OCI-LY7 (cell line): ENCODE data around the gene TXNDC15. TPM values are rescaled to one million over a fixed set of nuclear protein-coding genes. Genes with fewer than 3 reads are reported as not detected.

Source experiments
- BruUV-seq: library from RNA; stranded (reverse); fragments of 400-500 nt; replicated peaks from 2 replicates; lab custom pipeline; 2021; lab: Mats Ljungman, UMichigan
- CTCF ChIA-PET: fragments of 300-600 bp; sonication (Branson Sonifier 250); formaldehyde crosslinking; loops from one replicate; lab custom pipeline; 2022; ENCODE audit warnings: antibody characterized with exemption; ENCODE audit not compliant: unreplicated experiment; lab: Charles Lee
- POLR2A ChIA-PET: fragments of 300-600 bp; sonication (Branson Sonifier 250); formaldehyde crosslinking; loops from one replicate; lab custom pipeline; 2022; ENCODE audit warnings: antibody characterized with exemption; lab: Charles Lee
- DNase-seq: peaks from one replicate; pipeline ENCODE4 v3.0.0-alpha.2; 2015; ENCODE audit warnings: low spot score
- H2AFZ ChIP-seq: fragments of 200-600 bp; sonication (generic), shearing (Covaris generic); 2 replicates; pipeline ENCODE4 v1.6.1; 2014; ENCODE audit warnings: mild to moderate bottlenecking, antibody characterized with exemption, low read length, moderate library complexity
- H3K27ac ChIP-seq: fragments of 200-600 bp; sonication (generic); 2 replicates; pipeline ENCODE4 v1.5.1; 2014; ENCODE audit warnings: mixed run types, low read depth, mild to moderate bottlenecking, moderate library complexity, low read length, inconsistent platforms; ENCODE audit not compliant: poor library complexity, severe bottlenecking
- H3K36me3 ChIP-seq: fragments of 200-600 bp; sonication (generic); 2 replicates; pipeline ENCODE4 v1.6.1; 2014; ENCODE audit warnings: mild to moderate bottlenecking, antibody characterized with exemption, low read length, moderate library complexity, mixed read lengths; ENCODE audit not compliant: insufficient read depth
- H3K4me1 ChIP-seq: fragments of 200-600 bp; sonication (generic); 2 replicates; pipeline ENCODE4 v1.5.1; 2014; ENCODE audit warnings: mild to moderate bottlenecking, low read length; ENCODE audit not compliant: insufficient read depth, poor library complexity, severe bottlenecking
- H3K4me2 ChIP-seq: fragments of 200-600 bp; sonication (generic); 2 replicates; pipeline ENCODE4 v1.6.1; 2014; ENCODE audit warnings: mild to moderate bottlenecking, low read length
- H3K4me3 ChIP-seq: fragments of 200-600 bp; sonication (generic); 2 replicates; pipeline ENCODE4 v1.5.1; 2014; ENCODE audit warnings: mild to moderate bottlenecking, low read depth, low read length; ENCODE audit not compliant: poor library complexity, severe bottlenecking
- H3K79me2 ChIP-seq: fragments of 200-600 bp; sonication (generic); 2 replicates; pipeline ENCODE4 v1.6.1; 2016; ENCODE audit warnings: low read depth, mild to moderate bottlenecking, low read length, moderate library complexity, mixed read lengths; ENCODE audit not compliant: insufficient read depth
- H3K9me2 ChIP-seq: fragments of 200-600 bp; sonication (generic); 2 replicates; pipeline ENCODE4 v1.6.1; 2016; ENCODE audit warnings: mild to moderate bottlenecking, low read length, mixed read lengths; ENCODE audit not compliant: insufficient read depth
- H3K9me3 ChIP-seq: fragments of 200-600 bp; sonication (generic); 2 replicates; pipeline ENCODE4 v1.6.1; 2014; ENCODE audit warnings: mild to moderate bottlenecking, mixed run types, low read length, mixed read lengths
- H4K20me1 ChIP-seq: fragments of 200-600 bp; sonication (generic); 2 replicates; pipeline ENCODE4 v1.6.1; 2014; ENCODE audit warnings: mild to moderate bottlenecking, antibody characterized with exemption, low read length, moderate library complexity, mixed read lengths; ENCODE audit not compliant: insufficient read depth
- EZH2phosphoT487 ChIP-seq: fragments of 200-600 bp; sonication (generic); IDR thresholded peaks from 2 replicates; pipeline ENCODE4 v1.6.1; 2018; ENCODE audit warnings: low read depth, borderline replicate concordance, mild to moderate bottlenecking, mixed run types, antibody characterized with exemption, low read length, moderate library complexity, mixed read lengths
- intact Hi-C: fragments of 100-400 bp; cut with micrococcal nuclease; formaldehyde crosslinking; loops from one replicate; pipeline ENCODE4 v1.10.0; 2022; ENCODE audit not compliant: unreplicated experiment
- total RNA-seq, 2 experiments: library from RNA; depleted of rRNA in 1 of 2; stranded (reverse); fragments of >200 nt in 1 of 2; shearing (Covaris generic) in 1 of 2; gene quantifications; 2 replicates each; pipeline ENCODE4 v1.2.3, GENCODE V29; 2014 to 2022
- TF ChIP-seq, protein P1 (sequence below): fragments of 200-600 bp; sonication (generic); conservative IDR thresholded peaks from 2 replicates; pipeline ENCODE4 v1.5.1; 2014; ENCODE audit warnings: mild to moderate bottlenecking, antibody characterized with exemption, low read length, moderate library complexity, mixed read lengths

Gene TXNDC15
- total RNA-seq, 2 experiments from 2014 or later, result 20.6 to 31.1 TPM

DNA sequence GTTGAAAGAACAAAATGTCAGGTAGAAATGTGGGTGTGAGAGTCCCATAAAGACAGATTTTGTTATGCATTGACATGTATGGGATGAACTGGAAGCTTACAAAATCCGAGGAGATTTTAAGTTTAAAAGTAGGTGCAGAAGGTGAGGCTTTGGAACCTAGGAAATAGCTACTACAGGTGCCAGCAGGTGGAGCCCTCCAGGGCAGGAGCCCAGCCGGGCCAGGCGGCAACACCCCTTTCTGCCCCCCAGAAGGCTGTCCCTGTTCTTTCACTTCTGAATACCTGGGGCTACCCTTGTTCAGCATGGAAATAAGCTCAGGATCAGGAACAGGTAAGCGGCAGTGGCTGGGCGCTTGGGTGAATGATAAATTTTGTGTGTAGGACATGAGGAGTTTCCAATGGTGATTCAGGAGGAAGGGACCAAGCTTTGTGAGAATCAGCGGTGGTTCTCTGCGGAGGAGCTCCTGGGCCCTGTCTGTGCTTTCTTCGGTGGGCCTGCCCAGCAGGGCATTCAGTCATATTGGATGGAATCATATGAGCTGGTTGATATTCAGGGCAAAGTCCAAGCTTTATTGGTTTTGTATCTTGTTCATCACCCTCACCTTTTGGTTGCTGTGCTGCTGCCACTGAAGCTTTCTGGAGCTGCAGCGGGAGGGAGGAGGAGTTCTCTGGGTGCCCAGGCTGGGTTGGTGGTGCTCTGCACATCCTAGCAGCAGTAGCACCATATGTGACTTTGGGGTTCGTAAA lies 43.1 kb downstream of the TXNDC15 start:
- ChIA-PET CTCF (interaction anchor here (0.8 to 1.3 kb wide), 6 partner anchors 9 to 299 kb away, joined by 3 to 5 read pairs (median 3); no protein-coding TSS in a partner anchor), POLR2A (interaction anchor here (0.9 to 1.3 kb wide), 5 partner anchors 10 to 294 kb away, joined by 3 to 4 read pairs (median 3); no protein-coding TSS in a partner anchor)
- Histone ChIP-seq H4K20me1 (no peaks in the 10 kb centered on the region), H3K79me2 (no peaks in the 10 kb centered on the region), H3K9me2 (no peaks in the 10 kb centered on the region), H2AFZ (no peak overlapping the region), H3K36me3 (peaks cover 65% of the 10 kb centered on the region), H3K4me3 (no peak overlapping the region), H3K27ac (no peak overlapping the region), H3K4me1 (no peaks in the 10 kb centered on the region), H3K4me2 (no peak overlapping the region), H3K9me3 (no peaks in the 10 kb centered on the region)
- TF ChIP-seq, protein P1, sequence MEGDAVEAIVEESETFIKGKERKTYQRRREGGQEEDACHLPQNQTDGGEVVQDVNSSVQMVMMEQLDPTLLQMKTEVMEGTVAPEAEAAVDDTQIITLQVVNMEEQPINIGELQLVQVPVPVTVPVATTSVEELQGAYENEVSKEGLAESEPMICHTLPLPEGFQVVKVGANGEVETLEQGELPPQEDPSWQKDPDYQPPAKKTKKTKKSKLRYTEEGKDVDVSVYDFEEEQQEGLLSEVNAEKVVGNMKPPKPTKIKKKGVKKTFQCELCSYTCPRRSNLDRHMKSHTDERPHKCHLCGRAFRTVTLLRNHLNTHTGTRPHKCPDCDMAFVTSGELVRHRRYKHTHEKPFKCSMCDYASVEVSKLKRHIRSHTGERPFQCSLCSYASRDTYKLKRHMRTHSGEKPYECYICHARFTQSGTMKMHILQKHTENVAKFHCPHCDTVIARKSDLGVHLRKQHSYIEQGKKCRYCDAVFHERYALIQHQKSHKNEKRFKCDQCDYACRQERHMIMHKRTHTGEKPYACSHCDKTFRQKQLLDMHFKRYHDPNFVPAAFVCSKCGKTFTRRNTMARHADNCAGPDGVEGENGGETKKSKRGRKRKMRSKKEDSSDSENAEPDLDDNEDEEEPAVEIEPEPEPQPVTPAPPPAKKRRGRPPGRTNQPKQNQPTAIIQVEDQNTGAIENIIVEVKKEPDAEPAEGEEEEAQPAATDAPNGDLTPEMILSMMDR, result peak; percentile 87
- no peak for TF ChIP-seq EZH2phosphoT487
- intact Hi-C loops, result loop anchor here (1.0 kb wide), 1 partner anchor 274 kb away; no protein-coding TSS in a partner anchor
- no TSS peak for BruUV-seq
- DNase-seq, result peak; percentile 44

GRCh38 chr5:134918861-134919260 lies 44.7 kb downstream of the TXNDC15 start:
- CTCF ChIA-PET, result no interaction called here
- no peak overlapping the region for H3K27ac ChIP-seq
- no peak overlapping the region for H2AFZ ChIP-seq
- intact Hi-C loops, result no loop called here
- BruUV-seq, result TSS peak; percentile 11
- TF ChIP-seq, protein P1, result no peak
- TF ChIP-seq EZH2phosphoT487, result no peak
- DNase-seq, result no peak
- H3K9me3 ChIP-seq, result no peaks in the 10 kb centered on the region
- no peaks in the 10 kb centered on the region for H3K9me2 ChIP-seq
- H3K4me2 ChIP-seq, result no peak overlapping the region
- no peaks in the 10 kb centered on the region for H3K4me1 ChIP-seq
- POLR2A ChIA-PET, result interaction anchor here (0.6 to 1.1 kb wide), 3 partner anchors 39 to 292 kb away, joined by 3 to 4 read pairs (median 3); no protein-coding TSS in a partner anchor
- H4K20me1 ChIP-seq, result no peaks in the 10 kb centered on the region
- H3K36me3 ChIP-seq, result peaks cover 53% of the 10 kb centered on the region
- no peaks in the 10 kb centered on the region for H3K79me2 ChIP-seq
- H3K4me3 ChIP-seq, result no peak overlapping the region
